Medulla oblongata (tissue), 1 donor: ENCODE measurements around the gene RNLS.
"Not testable (repeated sequence)": the region's sequence is repeated elsewhere in the genome, so short reads cannot be mapped to it uniquely, and the experiment has no call there.

Experiments used
- DNase-seq: peaks from one replicate; pipeline ENCODE4 v3.0.0-alpha.2; 2015; ENCODE audit errors: extremely low spot score

Gene RNLS

GRCh38 chr10:88388324-88388723, 194.8 kb downstream of the RNLS start:
- DNase-seq, result no peak

GRCh38 chr10:88386821-88387773, 196.0 kb downstream of the RNLS start:
- DNase-seq, result peak; percentile 83

DNA sequence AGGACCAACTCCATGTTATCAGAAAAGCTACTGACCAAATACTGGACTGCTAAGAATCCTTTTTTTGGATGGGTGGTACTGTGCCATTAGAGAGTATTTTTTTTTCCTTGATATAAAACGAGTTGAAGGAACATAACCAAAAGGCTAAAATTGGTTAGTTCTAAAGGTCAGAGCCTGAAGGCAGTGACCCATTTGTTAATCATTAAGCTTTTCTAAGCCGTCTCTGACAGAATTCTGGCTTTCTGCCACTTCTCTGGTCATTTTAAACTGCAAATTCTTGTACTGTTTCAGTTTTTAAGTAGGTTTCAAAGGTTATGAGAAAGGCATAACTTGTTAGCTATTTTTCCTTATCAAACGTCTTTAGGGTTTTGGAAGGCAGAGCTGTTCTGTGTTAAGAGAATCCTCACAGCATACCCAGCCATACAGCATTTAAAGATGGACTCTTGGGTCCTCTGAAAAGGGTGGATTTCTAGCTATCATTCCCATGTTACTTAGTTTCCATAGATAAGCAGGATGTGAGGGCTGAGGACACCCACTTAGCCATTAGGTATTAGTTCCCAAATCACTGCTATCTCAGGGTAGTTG, 196.8 kb downstream of the RNLS start:
- no peak for DNase-seq

DNA sequence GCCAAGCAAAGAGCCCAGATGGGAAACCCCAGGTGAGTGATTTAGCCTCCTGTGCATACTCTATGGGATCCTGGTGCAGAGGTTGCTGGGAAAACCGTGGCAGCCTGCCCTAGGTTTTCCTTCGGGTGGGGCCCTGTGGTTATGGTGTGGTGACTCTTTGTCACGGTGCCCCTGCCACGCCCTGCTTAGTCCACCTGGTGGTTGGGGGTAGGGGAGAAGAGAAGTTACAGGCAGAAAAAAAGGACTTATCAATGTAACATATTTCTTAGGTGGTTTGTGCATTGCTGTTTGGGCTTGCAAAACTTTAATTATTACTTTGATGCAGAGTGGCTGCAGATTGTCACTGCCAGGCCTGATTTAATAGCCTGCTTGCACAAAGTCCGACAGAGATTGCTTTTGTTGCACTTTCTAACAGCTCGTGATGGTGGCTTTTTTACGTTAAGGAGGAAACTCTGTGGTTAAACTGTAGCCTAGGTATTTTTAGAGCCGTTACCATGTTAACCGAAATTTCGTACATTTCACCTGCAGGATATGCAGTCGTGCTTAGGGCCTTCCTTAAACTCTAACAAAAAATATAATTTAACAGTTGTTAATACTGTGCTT, 197.4 kb downstream of the RNLS start:
- no peak for DNase-seq

- DNase-seq, result no peak
Observed at GRCh38 chr10:88383276-88383675, 199.8 kb downstream of the RNLS start.

- no peak for DNase-seq
Observed at GRCh38 chr10:88382699-88383098, 200.4 kb downstream of the RNLS start.

DNA sequence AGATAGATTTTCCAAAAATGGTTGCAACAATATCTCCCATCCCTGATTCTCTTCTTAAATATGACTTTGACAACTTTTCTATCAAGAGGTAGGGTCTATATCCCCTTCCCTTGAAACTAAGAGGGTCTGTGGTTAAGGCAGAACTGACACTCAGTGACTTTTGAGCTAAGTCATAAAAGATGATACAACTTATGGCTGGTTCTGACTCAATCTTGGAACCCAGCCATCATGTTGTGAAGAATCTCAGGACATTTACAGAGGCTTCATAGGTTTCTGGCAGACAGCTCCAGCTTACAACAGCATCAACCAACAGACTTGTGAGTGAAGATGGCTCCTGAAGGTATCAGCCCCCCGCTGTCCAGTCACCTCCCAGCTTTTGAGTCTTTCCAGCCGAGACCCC, 203.5 kb downstream of the RNLS start:
- no peak for DNase-seq

DNA sequence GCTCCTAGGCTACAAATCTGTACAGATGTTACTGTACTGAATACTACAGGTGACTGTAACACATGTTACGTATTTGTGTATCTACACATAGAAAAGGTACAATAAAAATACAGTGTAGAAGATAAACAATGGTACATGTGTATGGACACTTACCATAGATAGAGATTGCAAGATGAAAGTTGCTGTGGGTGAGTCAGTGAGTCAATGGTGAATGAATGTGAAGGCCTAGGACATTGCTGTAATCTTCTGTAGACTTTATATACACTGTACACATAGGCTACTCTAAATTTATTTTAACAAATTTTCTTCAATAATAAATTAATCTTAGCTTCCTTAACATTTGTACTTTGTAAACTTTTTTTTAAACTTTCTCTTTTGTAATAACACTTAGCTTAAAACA, 205.6 kb downstream of the RNLS start:
- no peak for DNase-seq

GRCh38 chr10:88374392-88375175, 208.5 kb downstream of the RNLS start:
- no peak for DNase-seq

- no peak for DNase-seq
Observed at GRCh38 chr10:88372881-88373592, 210.1 kb downstream of the RNLS start.

- DNase-seq, result no peak
Observed at GRCh38 chr10:88372051-88372715, 210.9 kb downstream of the RNLS start.

DNA sequence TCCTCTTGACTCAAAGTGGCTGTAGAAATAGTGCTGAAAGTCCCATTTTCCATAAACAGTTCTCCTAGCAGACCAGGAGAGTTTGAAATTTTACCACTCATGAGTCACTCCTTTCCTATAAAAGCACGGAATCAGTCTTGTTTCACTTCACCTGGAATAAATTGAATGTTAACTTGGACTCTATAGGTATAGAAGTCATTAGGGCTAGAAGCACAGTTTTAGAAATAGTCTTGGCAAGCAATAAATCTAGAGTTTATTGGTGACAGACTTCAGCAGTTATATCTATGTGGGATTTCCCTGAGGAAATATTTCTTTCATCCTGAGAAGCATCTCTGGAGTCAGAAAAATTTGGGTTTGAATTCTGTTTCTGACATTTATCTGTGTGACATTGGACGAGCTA, 212.4 kb downstream of the RNLS start:
- DNase-seq, result no peak

DNA sequence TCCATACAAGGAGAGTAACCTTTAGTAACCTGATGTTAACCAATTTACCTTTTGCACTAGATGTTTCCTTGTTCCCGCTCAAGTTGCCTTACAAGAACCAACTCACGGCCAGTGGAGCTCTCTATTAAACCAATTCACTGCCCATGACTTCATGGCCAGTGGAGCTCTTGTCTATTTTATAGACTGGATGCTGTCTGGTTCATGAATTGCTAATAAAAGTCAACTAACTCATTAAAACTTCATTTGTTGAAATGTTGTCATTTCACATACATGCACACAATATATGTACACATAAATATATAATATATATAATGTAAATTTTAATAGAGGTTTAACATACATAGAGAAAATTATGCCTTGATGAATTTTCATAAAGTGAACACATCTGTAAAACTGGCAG, 216.3 kb downstream of the RNLS start:
- no peak for DNase-seq

- no peak for DNase-seq
Observed at GRCh38 chr10:88361995-88362807, 220.9 kb downstream of the RNLS start.

DNA sequence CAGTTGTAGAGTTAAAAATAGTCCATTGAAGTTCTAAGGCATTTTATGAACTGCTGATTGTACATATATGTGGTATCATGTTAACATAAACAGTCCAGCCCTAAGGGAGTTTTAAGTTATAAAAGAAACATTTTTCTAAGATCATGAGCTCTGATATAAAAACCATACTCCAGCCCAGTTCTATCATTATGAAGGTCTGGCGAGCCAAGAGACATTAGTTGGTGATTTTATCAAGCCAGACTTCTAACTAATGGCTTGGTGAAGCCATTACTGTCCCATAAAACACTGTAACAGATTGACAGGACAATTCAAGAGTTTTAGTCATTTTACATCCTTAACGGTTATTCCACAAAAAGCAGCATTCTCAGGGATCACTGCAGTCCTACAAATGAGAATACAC, 221.6 kb downstream of the RNLS start:
- no peak for DNase-seq

GRCh38 chr10:88355750-88356149, 227.4 kb downstream of the RNLS start:
- not testable (repeated sequence) for DNase-seq

GRCh38 chr10:88347597-88348304, 235.4 kb downstream of the RNLS start:
- no peak for DNase-seq

DNA sequence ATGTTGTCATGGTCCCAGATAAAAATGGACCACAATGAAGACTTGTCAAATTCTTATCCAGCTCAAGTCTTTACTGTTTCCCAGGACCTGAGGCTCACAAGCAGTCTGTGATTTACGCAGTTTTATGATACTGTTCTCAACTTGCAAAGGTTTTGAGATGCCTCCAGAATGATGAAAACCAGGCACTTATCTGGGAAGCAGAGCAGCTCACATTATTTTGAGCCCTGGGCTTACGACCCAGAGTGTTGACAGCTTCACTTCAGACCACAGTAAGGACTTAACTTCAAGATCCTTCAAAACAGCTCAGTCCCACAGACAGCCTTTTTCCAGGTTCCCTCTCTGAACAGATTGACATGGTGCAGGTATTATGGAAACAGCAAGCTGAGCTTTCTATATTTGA, 236.1 kb downstream of the RNLS start:
- no peak for DNase-seq
